Trophoblast cell (in vitro differentiated cells and primary cell): ENCODE results near the gene C1orf226.
"Not testable (repeated sequence)": the region's sequence is repeated elsewhere in the genome, so short reads cannot be mapped to it uniquely, and the experiment has no call there.

ENCODE experiments used
- DNase-seq, 2 donors: peaks; one replicate each; pipeline ENCODE4 v3.0.0-alpha.2; 2016
- H2AFZ ChIP-seq: 2 replicates; pipeline ENCODE4 v1.6.1; 2013; ENCODE audit warnings: low read length, moderate library complexity, mild to moderate bottlenecking; ENCODE audit not compliant: insufficient read depth, poor library complexity
- H2AK5ac ChIP-seq: 2 replicates; pipeline ENCODE4 v1.6.1; 2013; ENCODE audit warnings: mild to moderate bottlenecking, low read length
- H2BK120ac ChIP-seq: 2 replicates; pipeline ENCODE4 v1.6.1; 2013; ENCODE audit warnings: low read length, mild to moderate bottlenecking, moderate library complexity; ENCODE audit not compliant: insufficient read depth, poor library complexity
- H2BK12ac ChIP-seq: 2 replicates; pipeline ENCODE4 v1.6.1; 2013; ENCODE audit warnings: mild to moderate bottlenecking, low read length, moderate library complexity
- H2BK5ac ChIP-seq: 2 replicates; pipeline ENCODE4 v1.6.1; 2013; ENCODE audit warnings: low read length, low read depth, moderate library complexity, mild to moderate bottlenecking; ENCODE audit not compliant: poor library complexity
- H3K14ac ChIP-seq: 2 replicates; pipeline ENCODE4 v1.6.1; 2013; ENCODE audit warnings: mild to moderate bottlenecking, low read length
- H3K18ac ChIP-seq: 2 replicates; pipeline ENCODE4 v1.6.1; 2013; ENCODE audit warnings: mild to moderate bottlenecking, low read length
- H3K23ac ChIP-seq: 2 replicates; pipeline ENCODE4 v1.6.1; 2013; ENCODE audit warnings: low read length
- H3K27ac ChIP-seq: 2 replicates; pipeline ENCODE4 v1.5.1; 2013; ENCODE audit warnings: low read depth, mild to moderate bottlenecking, inconsistent platforms, low read length, moderate library complexity
- H3K27me3 ChIP-seq: 2 replicates; pipeline ENCODE4 v1.6.1; 2013; ENCODE audit warnings: inconsistent platforms, mild to moderate bottlenecking, low read length, moderate library complexity; ENCODE audit not compliant: insufficient read depth
- H3K36me3 ChIP-seq, 2 experiments: 1 replicate in 1 of 2; 2 replicates in 1 of 2; pipeline ENCODE4 v1.6.1; 2013; ENCODE audit warnings: low read length in 2 of 2, mild to moderate bottlenecking in 2 of 2, moderate library complexity in 1 of 2; ENCODE audit not compliant: insufficient read depth in 2 of 2, control insufficient read depth in 1 of 2
- H3K4ac ChIP-seq: 2 replicates; pipeline ENCODE4 v1.6.1; 2013; ENCODE audit warnings: low read depth, mild to moderate bottlenecking, low read length, moderate library complexity
- H3K4me1 ChIP-seq, 2 experiments: 1 replicate in 1 of 2; 2 replicates in 1 of 2; pipeline ENCODE4 v1.6.1; 2013; ENCODE audit warnings: low read length in 2 of 2, mild to moderate bottlenecking in 2 of 2, moderate library complexity in 1 of 2; ENCODE audit not compliant: insufficient read depth in 2 of 2, control insufficient read depth in 1 of 2
- H3K4me2 ChIP-seq: 2 replicates; pipeline ENCODE4 v1.6.1; 2013; ENCODE audit warnings: inconsistent platforms, mild to moderate bottlenecking, low read length, moderate library complexity
- H3K4me3 ChIP-seq: 2 replicates; pipeline ENCODE4 v1.5.1; 2013; ENCODE audit warnings: mild to moderate bottlenecking, low read depth, low read length, inconsistent platforms
- H3K79me1 ChIP-seq: one replicate; pipeline ENCODE4 v1.6.1; 2013; ENCODE audit warnings: low read length
- H3K79me2 ChIP-seq: 2 replicates; pipeline ENCODE4 v1.6.1; 2013; ENCODE audit warnings: low read length, mild to moderate bottlenecking; ENCODE audit not compliant: control insufficient read depth, insufficient read depth, poor library complexity
- H3K9ac ChIP-seq: 2 replicates; pipeline ENCODE4 v1.6.1; 2013; ENCODE audit warnings: mild to moderate bottlenecking, low read length
- H3K9me3 ChIP-seq: 2 replicates; pipeline ENCODE4 v1.6.1; 2013; ENCODE audit warnings: low read depth, mild to moderate bottlenecking, control low read depth, inconsistent platforms, low read length; ENCODE audit not compliant: insufficient read depth
- H4K12ac ChIP-seq: 2 replicates; pipeline ENCODE4 v1.6.1; 2013; ENCODE audit warnings: low read depth, mild to moderate bottlenecking, low read length, moderate library complexity
- H4K8ac ChIP-seq: 2 replicates; pipeline ENCODE4 v1.6.1; 2013; ENCODE audit warnings: low read depth, mild to moderate bottlenecking, low read length, moderate library complexity
- H4K91ac ChIP-seq: one replicate; pipeline ENCODE4 v1.6.1; 2013; ENCODE audit warnings: low read depth, mild to moderate bottlenecking, low read length, moderate library complexity
- WGBS: extraction: QIAGEN DNeasy Blood & Tissue Kit; methylation state at CpG from one replicate; pipeline ENCODE4 v1.1.7; 2013; ENCODE audit warnings: missing lambda C conversion rate; ENCODE audit not compliant: insufficient read length, insufficient coverage; ENCODE audit errors: extremely low coverage; 5-methylcytosine and 5-hydroxymethylcytosine counted together

The C1orf226 gene

GRCh38 chr1:162421258-162422164, 40.0 kb downstream of the C1orf226 start:
- H3K4me3 ChIP-seq, result no peak overlapping the region
- no peak overlapping the region for H3K18ac ChIP-seq
- H3K4me1 ChIP-seq, result no peaks in the 10 kb centered on the region
- no peak overlapping the region for H4K8ac ChIP-seq
- no peak overlapping the region for H3K27ac ChIP-seq
- H2AFZ ChIP-seq, result no peak overlapping the region
- DNase-seq, result no peak
- no peak overlapping the region for H4K12ac ChIP-seq
- no peak overlapping the region for H2AK5ac ChIP-seq
- H3K27me3 ChIP-seq, result no peaks in the 10 kb centered on the region
- H3K4me2 ChIP-seq, result no peak overlapping the region
- no peak overlapping the region for H4K91ac ChIP-seq
- H3K14ac ChIP-seq, result no peak overlapping the region
- WGBS, result no CpG with 5 or more reads among the region's 5 CpGs
- no peak overlapping the region for H3K23ac ChIP-seq
- H2BK12ac ChIP-seq, result no peak overlapping the region
- H3K36me3 ChIP-seq, result no peaks in the 10 kb centered on the region
- no peak overlapping the region for H3K4ac ChIP-seq
- no peak overlapping the region for H3K9ac ChIP-seq
- H3K9me3 ChIP-seq, result no peaks in the 10 kb centered on the region
- H3K79me2 ChIP-seq, result no peaks in the 10 kb centered on the region
- H2BK5ac ChIP-seq, result no peak overlapping the region
- no peak overlapping the region for H2BK120ac ChIP-seq
- no peaks in the 10 kb centered on the region for H3K79me1 ChIP-seq

GRCh38 chr1:162422662-162423375, 41.3 kb downstream of the C1orf226 start:
- H3K4me2 ChIP-seq, result no peak overlapping the region
- H2AFZ ChIP-seq, result no peak overlapping the region
- H3K9ac ChIP-seq, result no peak overlapping the region
- no peaks in the 10 kb centered on the region for H3K36me3 ChIP-seq
- H3K4ac ChIP-seq, result no peak overlapping the region
- H2BK12ac ChIP-seq, result no peak overlapping the region
- no peak overlapping the region for H3K4me3 ChIP-seq
- H3K9me3 ChIP-seq, result no peaks in the 10 kb centered on the region
- DNase-seq, result no peak
- no peak overlapping the region for H4K8ac ChIP-seq
- no CpG with 5 or more reads among the region's 10 CpGs for WGBS
- no peak overlapping the region for H2BK120ac ChIP-seq
- H3K18ac ChIP-seq, result no peak overlapping the region
- H3K79me1 ChIP-seq, result no peaks in the 10 kb centered on the region
- H2BK5ac ChIP-seq, result no peak overlapping the region
- no peak overlapping the region for H4K91ac ChIP-seq
- no peak overlapping the region for H3K27ac ChIP-seq
- H3K27me3 ChIP-seq, result no peaks in the 10 kb centered on the region
- no peak overlapping the region for H3K23ac ChIP-seq
- no peak overlapping the region for H4K12ac ChIP-seq
- H3K79me2 ChIP-seq, result no peaks in the 10 kb centered on the region
- no peaks in the 10 kb centered on the region for H3K4me1 ChIP-seq
- H3K14ac ChIP-seq, result no peak overlapping the region
- no peak overlapping the region for H2AK5ac ChIP-seq

GRCh38 chr1:162430583-162430982, 49.1 kb downstream of the C1orf226 start:
- Histone ChIP-seq H3K23ac (no peak overlapping the region), H4K91ac (no peak overlapping the region), H2AFZ (no peak overlapping the region), H3K79me2 (no peaks in the 10 kb centered on the region), H3K9me3 (no peaks in the 10 kb centered on the region), H3K27me3 (no peaks in the 10 kb centered on the region), H4K12ac (no peak overlapping the region), H3K27ac (no peak overlapping the region), H3K18ac (no peak overlapping the region), H2AK5ac (no peak overlapping the region), H3K4me1 (no peaks in the 10 kb centered on the region), H4K8ac (no peak overlapping the region), H2BK5ac (no peak overlapping the region), H3K4me3 (no peak overlapping the region), H3K79me1 (no peaks in the 10 kb centered on the region), H3K4me2 (no peak overlapping the region), H3K4ac (no peak overlapping the region), H3K36me3 (no peaks in the 10 kb centered on the region), H2BK120ac (no peak overlapping the region), H3K14ac (no peak overlapping the region), H2BK12ac (no peak overlapping the region), H3K9ac (no peak overlapping the region)
- no CpG with 5 or more reads among the region's 4 CpGs for WGBS
- DNase-seq, result no peak

GRCh38 chr1:162432977-162433713, 51.6 kb downstream of the C1orf226 start:
- H3K9me3 ChIP-seq, H4K8ac ChIP-seq, H3K23ac ChIP-seq, H2AFZ ChIP-seq, H3K4me1 ChIP-seq, H4K91ac ChIP-seq, DNase-seq, H3K27ac ChIP-seq, H2BK12ac ChIP-seq, H3K18ac ChIP-seq, H2BK120ac ChIP-seq, H2BK5ac ChIP-seq, H3K14ac ChIP-seq, H3K79me1 ChIP-seq, H3K4me3 ChIP-seq, H3K4me2 ChIP-seq, H3K79me2 ChIP-seq, H2AK5ac ChIP-seq, H3K9ac ChIP-seq, H3K27me3 ChIP-seq, H3K4ac ChIP-seq, H3K36me3 ChIP-seq, H4K12ac ChIP-seq: not testable (repeated sequence)
- WGBS, result no CpG with 5 or more reads among the region's 47 CpGs
